ENCODE results near the gene UBAP1L.
"Not testable (repeated sequence)": the region's sequence is repeated elsewhere in the genome, so short reads cannot be mapped to it uniquely, and the experiment has no call there.

Gene UBAP1L

DNA sequence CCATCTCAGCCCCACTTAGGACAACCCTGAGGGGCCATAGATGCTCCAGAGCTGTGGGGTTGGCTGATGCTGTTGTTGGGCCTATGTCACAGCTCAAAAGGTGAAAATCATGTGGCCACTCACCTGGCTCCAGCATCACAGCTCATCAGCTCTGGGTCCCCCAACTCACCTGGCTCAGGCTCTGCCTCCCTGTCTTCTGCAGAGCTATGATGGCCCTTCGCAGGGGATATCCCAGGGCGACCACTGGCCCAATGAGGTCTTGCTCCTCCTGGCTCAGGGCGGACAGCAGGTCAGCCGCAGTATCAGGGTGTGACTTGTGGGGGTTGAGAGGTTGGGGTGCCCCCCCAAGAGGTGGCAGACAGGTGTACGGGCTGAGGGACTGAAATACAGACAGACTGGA, 15.7 kb downstream of the UBAP1L start:
- no peak for DNase-seq

DNA sequence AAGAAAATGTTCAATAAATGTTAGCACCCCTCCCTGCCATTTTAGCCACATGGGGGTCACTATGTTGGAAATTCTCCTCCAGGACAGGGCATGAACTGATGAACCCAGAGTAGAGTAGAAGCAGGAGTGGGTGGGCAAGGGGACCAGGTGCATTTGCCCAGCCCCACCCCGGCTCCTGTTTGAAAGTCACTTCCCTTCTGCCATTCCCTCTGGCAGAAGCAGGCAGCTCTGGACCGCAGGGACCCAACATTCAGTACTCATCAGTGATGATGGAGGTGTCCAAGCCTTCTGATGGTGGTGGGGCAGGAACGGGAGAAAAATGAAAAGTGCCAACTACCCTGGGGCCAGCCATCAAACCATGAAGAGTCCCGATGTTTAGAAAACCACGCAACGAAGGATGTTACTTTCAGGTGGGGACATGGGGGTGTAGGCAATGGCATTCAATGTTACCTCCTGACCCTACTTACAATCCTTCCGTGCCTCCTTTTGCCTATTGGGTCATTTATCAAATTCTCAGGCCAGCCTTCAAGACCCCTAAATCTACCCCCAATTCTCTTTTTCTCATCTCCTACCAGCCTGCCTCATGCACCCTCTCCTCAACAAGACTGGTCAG, 17.2 kb downstream of the UBAP1L start:
- DNase-seq, result no peak

DNA sequence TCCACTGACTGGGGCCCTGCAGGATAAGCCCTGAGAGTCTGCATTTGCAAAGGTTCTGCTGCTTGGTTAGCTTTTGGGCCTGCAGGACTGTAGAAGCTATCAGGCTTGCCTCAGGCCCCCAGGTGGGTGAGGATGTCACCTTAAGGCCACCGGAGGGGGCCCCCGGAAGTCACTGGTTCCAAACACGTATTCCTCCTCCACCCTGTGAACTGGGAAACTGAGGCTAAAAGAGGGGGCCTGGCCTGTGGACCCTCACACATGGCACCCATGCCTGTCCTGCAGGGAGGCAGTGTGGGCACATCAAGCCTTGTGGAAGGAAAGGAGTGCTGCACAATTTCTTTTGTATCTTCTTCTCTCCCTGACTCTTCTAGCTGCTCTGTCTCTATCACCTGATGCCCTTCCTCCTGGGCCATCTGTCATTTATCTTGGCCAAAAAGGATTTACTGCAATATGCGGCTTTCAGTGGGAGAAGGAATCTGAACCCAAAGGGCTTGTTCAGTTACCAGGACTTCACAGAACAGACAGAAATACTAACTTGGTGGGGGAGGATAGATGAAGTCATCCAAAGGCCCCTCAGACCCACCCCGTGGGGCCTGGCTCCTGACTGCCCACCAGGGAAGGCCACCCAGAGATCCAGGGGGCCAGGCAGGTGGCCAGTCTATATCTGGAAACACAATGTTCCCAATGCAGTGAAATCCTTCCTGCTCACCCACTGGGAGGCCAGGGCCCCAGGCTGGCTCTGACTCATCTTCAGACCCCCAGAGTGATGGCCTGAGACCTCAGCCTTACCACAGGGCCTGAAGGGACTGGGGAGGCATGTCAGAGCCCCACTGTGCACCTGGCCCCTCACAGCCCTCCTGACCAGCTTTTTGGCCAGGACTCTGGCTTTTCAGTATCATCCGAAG, 18.3 kb downstream of the UBAP1L start:
- DNase-seq, result no peak

DNA sequence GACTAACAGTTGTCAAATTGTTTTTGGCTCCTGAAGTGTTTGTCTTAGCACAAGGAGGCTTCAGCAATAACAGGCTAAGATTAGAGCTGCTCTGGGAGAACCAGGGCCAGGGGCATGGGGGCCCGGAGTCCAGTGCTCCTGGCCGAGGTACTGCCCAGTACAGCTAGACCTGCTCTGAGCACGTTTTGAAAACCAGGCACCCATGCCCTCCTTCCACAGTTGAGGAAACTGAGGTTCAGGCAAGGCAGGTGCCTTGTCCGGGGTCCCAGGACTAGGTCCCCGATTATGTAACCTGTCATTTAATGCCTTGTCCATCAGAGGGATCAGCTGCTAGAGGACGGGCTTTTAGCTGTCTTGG, 19.3 kb downstream of the UBAP1L start:
- DNase-seq, result no peak

DNA sequence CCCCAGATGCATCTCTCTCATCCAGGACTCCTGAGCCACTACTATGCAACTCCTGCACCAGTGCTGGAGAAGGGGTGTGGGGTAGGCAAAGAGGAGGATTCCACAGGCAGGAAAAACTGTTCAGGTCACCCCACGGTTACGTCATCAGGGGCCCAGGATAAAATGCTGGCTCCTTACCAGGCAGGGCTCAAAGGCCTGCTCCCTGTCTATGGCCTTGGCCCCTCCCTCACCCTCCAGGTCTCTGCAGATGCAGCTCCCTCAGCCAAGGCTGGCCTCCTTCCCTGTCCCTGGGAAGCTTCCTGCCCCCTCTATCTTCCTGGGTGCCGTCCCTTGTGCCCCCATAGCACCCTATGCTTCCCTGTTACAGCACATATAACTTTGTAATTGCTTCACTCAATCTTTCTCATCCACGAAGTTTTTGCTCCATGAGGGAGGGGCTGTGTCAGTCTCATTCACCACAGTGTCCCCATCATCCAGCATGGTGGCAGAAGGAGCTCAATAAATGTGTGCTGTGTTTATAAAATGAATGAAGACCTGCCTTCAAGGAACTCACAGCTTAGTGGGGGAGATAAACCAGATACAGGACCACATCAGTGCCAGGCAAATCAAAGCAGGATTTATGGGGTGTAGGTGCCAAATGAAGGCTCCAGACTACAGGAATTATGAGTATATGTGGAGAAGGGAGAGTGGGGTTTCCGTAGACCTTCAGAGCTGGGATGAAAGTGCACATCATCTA, 19.8 kb downstream of the UBAP1L start:
- DNase-seq, result no peak

DNA sequence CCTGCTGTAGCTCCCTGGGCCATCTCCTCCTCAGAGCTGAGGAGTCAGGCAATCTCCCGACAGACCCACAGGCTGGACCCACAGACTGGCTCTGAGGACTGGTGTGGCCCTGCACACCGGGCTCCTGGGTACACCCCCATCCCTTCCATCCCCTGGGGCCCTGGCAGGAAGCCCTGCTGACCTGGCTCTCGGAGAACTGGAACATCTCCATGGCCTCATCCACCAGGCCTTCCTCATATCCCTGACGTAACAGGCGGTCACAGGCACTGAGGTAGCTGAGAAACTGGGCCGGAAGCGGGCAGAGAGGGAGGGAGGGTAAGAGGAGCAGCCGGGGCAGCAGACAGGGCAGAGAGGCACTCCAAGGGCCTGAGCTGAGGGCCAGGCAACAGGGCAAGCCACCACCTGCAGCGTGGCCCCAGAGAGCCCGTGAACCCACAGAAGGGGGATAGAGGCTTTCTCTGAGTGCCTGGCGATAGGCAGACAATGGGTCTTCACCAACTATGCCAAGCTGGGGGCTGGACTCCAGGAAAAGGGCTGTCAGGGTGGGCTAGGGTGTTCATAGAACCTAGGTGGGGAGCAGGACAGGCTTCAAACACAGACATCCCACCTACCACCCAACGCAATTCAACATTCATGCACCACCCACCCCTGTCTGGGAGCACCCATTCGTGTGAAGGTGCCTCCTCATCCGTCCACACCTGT, 20.6 kb downstream of the UBAP1L start:
- no peak for DNase-seq

- not testable (repeated sequence) for DNase-seq
Observed at GRCh38 chr15:65093793-65094170, 21.2 kb downstream of the UBAP1L start.

- no peak for DNase-seq
Observed at GRCh38 chr15:65092911-65093792, 21.8 kb downstream of the UBAP1L start.

- no peak for DNase-seq
Observed at GRCh38 chr15:65091946-65092770, 22.8 kb downstream of the UBAP1L start.

DNA sequence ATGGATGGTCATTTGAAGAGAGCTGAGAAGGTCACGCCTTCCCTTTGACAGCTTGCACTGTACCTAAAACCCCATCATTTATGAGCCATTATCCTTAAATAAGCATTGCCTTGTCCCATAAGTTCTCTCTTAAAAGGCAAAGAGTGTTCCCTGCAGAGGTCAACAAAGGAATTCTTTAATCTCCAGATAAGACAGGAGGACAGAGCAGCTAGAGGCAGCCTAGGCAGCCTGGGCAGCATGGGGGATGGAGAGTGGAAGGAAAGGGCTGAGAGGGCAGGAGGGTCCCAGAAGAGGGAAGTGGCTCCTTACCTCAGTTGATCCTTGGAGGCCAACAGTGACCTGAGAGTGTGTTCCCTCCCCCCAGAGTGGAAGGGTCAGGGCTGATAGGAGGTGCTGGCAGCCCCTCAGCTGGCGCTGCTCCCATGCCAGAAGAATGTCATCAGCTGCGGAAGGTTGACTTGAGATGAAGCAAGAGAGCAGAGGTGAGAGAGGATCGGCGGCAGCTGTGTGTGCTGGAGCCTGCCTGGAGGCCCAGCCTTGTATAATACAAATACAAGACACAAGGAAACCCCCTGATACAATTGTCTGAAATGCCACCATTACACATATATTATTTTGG, 25.7 kb downstream of the UBAP1L start:
- DNase-seq, result no peak

DNA sequence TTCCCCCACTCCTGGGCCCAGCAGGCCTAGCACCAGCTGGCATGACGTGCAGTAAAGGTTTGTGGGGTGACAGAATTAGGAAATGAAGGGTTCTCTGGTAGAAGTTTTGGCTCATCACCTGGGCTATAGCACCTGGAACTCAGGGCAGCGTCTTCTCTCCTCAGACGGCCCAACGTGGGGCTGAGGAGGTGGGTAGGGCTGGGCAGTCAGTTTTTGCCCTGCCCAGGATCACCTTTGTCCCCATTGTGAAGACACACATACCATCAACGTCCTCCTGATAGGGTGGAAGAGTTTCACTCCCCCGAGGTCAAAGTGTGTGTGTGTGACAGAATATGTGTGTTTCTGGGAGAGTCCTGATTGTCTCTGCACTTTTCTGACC, 26.4 kb downstream of the UBAP1L start:
- no peak for DNase-seq

DNA sequence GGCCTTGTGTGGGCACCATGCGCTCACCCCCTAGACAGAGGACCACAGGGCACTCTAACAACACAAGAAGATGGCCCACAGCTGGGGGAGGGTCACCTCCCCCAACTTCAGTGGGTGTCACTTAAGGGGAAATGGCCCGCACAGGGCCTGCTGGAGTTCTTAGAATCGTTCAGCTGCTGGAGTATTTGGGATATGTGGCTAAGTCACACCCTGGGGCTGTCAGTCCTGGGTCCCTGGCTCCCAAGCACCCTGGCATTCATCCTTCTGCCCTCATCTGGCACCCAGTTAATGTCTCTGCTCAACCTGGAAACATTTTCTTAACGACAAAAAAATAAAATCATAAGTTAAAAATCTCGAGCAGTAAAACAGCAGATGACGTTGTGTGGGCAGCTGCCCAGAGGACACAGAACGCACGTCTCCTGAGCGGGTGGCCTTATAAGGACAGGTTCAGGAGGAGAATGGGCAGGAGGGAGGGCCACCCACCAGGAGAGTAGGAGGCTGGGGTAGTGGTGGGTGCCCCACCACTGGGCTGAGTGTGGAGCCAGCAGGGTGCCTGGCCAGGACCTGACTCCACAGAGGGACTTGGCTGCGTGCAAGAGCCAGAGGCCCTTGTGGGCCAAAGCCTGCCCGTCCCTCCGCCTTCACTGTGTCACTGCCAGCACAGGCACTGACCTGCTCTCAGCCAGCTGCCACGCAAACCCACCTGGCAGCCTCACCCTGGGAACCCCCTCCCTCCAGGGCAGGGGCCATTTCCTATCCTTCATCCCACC, 26.9 kb downstream of the UBAP1L start:
- DNase-seq, result no peak

DNA sequence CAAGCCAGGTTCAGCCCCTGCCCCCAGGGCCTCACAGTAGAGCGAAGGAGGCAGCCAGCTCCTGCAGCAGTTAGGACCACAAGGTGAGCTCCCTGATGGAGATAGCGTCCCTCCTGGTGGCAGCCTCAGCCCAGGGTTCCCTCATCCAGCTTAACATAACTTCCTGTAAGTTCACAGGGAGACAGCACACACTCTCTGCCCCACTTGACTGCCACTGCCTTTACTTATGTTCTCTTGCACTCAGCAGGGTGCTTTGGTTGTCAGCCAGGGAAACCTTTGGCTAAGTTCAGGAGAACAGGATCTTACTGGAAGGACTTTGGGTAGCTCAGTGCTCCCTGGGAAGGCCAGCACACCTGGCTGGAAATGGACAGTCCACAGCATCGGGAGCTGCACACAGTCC, 27.6 kb downstream of the UBAP1L start:
- DNase-seq, result no peak

DNA sequence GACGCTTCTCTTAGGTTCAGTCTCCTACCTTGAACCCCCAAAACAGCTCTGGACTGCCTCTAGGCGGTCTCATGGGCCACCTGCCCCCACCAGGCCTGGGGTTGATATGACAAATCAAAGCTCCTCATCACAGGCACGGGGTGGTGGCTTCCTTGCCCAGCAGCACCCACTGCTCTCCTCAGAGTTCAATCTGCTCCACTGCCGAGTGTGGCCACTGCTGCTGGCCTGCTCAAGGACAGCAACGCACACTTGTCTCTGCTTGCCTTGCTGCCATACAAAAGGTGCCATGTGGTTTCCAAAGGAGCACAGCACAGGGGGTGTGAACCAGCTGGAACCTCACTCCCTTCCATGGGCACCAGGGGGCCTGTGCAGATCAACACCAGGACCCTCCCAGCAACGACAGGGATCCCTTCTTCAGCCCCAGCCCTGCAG, 28.3 kb downstream of the UBAP1L start:
- DNase-seq, result no peak

GRCh38 chr15:65085990-65086679, 28.9 kb downstream of the UBAP1L start:
- DNase-seq, result no peak

DNA sequence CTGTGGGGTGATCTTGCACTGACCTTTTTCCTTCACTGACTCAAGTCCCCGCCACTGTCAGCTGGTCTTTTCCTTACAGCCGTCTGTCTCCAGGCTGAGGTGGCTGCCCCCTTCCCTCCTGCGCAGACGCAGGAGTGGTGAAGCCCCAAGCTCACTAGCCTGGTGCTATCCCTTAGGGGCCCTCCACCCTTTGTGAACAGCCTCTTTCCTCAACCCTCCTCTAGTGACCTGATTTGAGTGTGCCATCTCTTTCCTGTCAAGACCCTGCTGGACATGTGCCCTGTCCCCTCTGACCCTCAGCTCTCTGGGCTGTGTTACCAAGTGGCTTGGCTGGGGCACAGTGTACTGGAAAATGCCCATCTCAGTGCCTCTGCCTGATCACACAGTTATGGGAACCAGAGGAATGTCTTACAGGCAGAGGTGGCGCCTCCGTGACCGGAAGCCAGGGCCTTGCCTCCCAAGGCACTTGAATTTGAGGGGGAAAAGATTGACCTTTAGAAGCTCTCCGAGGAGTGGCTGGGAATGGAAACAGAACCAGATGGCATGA, 29.7 kb downstream of the UBAP1L start:
- DNase-seq, result no peak

DNA sequence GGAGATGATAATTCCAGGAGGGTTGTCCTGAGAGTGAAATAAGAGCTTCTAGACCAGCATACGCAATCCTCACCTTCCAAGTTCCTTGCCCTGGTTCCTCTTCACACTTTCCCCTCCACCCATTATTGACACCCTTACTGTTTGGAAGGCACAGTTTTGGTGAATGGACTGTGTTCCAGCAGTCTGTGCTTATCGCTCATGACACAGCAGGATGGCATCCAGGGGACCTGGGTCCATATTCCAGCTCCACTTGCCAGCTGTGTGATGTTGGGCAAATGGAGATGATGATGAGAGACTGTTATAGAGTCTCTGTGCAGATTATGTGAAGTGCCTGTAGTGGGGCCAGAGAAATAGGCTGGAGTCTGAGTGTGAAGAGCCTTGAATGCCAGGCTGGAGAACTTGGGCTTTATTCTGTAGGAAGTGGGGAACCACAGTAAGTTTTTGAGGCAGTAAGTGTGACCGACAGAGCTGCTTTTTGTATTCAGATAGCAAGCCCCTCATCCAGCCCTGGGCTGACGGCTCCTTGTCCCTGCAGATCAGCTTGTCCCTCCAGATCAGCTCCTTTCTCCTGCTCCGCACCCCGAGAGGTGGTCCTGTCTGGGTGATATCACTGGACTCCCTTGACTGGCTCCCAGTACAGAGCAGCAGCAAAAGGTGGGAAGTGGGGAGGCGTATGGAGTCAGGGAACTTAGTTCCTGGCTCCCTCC, 30.3 kb downstream of the UBAP1L start:
- no peak for DNase-seq

DNA sequence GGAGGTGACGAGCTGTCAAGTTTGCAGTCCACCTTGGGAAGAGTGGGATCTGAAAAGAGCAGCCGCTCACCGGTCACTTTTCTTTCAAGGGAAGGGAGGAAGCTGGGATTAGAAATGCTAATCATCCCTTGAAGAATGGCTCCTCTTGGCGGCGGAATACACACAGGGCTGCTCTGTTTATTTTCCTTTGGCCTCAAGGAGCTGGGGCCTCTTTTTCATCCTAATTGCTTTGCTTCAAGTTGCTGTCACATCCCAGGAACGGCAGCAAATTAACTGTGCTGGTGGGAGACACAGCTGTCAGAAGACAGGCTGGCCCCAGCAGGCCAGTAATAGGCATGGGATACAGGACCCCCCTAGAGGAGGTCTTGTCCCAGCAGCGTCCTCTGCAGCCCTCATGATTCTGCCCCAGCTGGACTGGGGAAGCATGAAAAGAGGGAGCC, 31.7 kb downstream of the UBAP1L start:
- DNase-seq, result no peak
